Measurements from ENCODE around the gene FBLL1.
"Not testable (repeated sequence)": the region's sequence is repeated elsewhere in the genome, so short reads cannot be mapped to it uniquely, and the experiment has no call there.

FBLL1 gene

GRCh38 chr5:168550656-168551055 lies 21.6 kb downstream of the FBLL1 start:
- in situ Hi-C loops (cut with HindIII; ENCODE audit: low sequenced_read_pairs) = no loop called here

DNA sequence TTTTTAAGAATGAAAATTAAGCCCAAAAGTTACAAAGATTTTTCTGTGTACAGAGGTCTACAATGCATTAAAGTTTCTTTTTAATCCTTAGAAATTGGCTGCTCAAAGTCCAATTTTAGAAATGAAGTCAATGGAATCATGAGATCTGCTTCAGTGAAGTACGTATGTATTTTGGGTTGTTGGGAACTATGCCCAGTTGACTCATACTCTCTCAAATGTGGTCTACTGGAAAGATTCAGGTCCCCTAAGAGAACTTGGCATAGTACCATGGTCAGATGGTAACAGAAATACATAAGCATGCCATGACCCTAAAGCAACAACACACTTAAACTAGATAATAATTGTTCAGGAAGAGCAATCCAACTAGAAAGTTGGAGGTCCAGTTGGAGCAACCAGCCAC lies 23.0 kb downstream of the FBLL1 start:
- in situ Hi-C loops (cut with HindIII; ENCODE audit: low sequenced_read_pairs) = no loop called here

GRCh38 chr5:168553377-168554130 lies 24.4 kb downstream of the FBLL1 start:
- in situ Hi-C loops (cut with HindIII; ENCODE audit: low sequenced_read_pairs) = no loop called here

DNA sequence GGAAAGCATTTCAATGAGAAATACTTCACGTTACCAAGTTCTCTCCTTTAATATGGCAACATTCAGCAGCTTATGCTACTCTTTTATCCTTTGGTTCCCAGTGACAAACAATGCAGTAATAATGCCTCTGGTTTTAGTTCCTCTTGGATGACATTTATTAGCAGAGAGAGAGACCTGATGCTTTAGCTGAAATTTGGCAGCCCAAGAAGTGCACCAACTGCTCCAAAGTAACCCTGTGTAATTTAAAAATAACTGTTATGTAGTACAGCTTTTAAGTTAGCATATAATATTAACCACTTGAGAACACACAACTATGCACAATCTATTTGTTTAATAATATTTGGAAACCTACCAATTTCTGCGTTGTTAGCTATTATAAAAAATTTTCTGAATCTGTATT lies 28.3 kb downstream of the FBLL1 start:
- in situ Hi-C loops (cut with HindIII; ENCODE audit: low sequenced_read_pairs) = no loop called here

- in situ Hi-C loops (cut with HindIII; ENCODE audit: low sequenced_read_pairs) = no loop called here
Observed at GRCh38 chr5:168562279-168562678, 33.2 kb downstream of the FBLL1 start.

GRCh38 chr5:168563959-168564358 lies 34.9 kb downstream of the FBLL1 start:
- in situ Hi-C loops (cut with HindIII; ENCODE audit: low sequenced_read_pairs) = no loop called here

DNA sequence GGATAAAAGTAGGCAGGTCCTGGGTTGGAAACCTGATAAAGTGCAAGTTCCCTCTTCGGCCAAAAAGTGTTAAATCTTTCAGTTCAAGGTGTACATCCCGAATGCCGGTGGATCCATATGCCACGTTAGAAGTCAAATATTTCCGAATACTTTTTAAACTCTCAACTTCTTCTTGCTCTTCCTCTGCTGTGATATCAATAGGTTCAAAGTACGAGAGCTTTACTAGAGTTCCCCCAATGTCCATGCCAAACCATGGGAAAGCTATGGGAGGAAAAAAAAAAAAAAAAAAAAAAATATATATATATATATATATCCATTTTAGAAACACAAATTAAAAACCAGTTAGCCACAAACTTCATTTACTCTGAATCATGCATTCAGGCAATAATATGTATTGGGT lies 39.6 kb downstream of the FBLL1 start:
- in situ Hi-C loops (cut with HindIII; ENCODE audit: low sequenced_read_pairs) = no loop called here

DNA sequence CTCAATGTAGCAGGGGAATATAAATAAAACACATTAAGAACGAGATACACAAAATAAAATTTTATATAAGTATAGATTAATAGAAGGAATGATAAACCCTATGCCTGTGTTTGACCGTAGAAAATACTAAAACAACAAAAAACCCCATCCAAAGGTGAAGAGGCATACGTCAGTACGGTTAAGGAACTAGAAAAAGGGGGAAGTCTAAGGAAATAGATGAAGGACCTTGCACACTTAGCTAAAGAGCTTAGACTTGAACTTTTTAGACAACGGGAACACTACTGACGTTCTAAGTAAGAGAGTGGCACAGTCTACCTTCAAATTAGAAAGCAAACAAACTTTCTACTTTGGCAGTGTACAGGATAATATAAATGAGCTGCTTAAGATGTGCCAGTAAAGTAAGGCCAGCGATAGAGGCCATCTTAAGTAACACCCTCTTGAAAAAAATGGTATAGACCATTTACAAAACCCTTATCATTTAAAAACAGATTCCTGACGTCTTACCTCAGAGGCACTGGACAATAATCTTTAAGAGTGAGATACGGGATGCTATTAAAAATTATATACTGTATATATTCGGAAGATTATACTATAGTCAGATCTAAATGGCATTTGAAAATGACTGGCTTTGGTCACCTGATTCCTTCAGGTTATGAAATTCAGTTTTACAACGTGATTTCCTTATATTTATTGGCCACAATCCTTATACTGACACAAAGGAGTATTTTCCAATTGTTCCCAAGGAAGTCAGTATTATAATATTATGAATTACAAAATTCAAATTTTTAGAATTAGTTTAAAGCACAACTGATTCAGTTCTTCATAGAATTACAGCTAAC lies 41.6 kb downstream of the FBLL1 start:
- in situ Hi-C loops (cut with HindIII; ENCODE audit: low sequenced_read_pairs) = no loop called here

DNA sequence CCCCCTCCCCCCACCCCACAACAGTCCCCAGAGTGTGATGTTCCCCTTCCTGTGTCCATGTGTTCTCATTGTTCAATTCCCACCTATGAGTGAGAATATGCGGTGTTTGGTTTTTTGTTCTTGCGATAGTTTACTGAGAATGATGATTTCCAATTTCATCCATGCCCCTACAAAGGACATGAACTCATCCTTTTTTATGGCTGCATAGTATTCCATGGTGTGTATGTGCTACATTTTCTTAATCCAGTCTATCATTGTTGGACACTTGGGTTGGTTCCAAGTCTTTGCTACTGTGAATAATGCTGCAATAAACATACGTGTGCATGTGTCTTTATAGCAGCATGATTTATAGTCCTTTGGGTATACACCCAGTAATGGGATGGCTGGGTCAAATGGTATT lies 44.6 kb downstream of the FBLL1 start:
- in situ Hi-C loops (cut with HindIII; ENCODE audit: low sequenced_read_pairs) = not testable (repeated sequence)

DNA sequence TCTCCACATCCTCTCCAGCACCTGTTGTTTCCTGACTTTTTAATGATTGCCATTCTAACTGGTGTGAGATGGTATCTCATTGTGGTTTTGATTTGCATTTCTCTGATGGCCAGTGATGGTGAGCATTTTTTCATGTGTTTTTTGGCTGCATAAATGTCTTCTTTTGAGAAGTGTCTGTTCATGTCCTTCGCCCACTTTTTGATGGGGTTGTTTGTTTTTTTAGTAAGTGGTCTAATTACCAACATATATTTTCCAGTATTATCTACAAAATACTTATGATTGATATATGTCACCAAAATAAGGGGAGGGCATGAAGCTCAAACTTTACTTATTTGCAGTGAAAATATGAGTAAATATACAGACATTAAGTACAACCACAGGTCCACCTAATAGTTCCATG lies 45.1 kb downstream of the FBLL1 start:
- in situ Hi-C loops (cut with HindIII; ENCODE audit: low sequenced_read_pairs) = not testable (repeated sequence)

DNA sequence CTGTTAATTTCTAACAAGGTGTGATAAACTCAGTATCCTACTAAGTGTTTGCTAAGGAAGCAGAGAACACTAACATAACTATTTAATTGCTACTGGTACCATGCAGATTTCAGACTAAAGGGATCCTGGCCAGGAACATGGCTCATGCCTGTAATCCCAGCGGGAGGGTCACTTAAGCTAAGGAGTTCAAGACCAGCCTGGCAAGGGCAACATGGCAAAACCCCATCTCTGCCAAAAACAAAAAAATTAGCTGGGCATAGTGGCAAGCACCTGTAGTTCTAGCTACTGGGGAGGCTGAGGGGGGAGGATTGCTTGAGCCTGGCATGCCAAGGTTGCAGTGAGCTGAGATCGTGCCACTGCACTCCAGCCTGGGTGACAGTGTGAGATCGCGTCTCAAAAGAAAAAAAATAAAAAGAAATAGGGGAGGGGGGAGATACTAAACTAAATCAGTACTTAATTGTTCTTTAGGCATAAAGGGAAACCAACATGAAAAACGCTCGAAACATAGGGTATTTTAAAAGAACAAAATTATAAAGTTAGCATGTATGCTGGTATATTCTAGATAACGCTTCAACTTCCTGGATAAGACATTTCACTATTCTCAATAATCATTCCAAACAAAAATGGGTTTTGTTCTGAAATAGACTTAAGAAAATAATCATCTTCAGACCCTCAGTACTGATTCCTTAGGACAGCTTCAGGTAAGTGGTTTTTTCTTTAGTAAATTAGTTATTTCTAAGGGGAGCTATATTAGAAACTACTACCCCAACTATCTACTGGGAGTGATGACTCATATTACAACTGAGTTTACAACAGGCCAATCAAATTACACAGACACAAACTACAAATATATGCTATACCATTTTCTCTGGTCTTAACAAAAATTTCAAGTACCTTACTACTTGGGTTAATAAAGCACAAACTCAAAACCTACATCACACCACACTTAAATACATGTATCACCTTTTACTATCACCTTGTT lies 46.6 kb downstream of the FBLL1 start:
- in situ Hi-C loops (cut with HindIII; ENCODE audit: low sequenced_read_pairs) = no loop called here

DNA sequence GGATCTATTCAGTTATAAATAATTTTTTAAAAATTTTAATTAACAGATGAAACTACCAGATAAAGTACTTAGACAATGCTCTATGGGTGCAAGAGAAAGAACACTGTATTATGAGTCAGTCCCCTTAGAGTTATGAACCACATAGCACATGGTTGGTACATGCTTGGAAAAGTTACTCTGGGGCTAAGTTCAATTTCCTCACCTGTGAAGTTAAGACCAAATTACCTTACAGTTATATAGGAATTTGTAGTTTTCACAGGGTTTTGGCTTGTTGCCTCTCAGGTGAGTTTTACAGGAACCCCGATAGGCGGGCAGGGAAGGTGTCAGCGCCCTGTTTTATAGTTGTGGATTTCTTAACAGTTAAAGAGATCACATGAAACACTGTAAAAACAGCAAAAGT lies 48.9 kb downstream of the FBLL1 start:
- in situ Hi-C loops (cut with HindIII; ENCODE audit: low sequenced_read_pairs) = no loop called here

DNA sequence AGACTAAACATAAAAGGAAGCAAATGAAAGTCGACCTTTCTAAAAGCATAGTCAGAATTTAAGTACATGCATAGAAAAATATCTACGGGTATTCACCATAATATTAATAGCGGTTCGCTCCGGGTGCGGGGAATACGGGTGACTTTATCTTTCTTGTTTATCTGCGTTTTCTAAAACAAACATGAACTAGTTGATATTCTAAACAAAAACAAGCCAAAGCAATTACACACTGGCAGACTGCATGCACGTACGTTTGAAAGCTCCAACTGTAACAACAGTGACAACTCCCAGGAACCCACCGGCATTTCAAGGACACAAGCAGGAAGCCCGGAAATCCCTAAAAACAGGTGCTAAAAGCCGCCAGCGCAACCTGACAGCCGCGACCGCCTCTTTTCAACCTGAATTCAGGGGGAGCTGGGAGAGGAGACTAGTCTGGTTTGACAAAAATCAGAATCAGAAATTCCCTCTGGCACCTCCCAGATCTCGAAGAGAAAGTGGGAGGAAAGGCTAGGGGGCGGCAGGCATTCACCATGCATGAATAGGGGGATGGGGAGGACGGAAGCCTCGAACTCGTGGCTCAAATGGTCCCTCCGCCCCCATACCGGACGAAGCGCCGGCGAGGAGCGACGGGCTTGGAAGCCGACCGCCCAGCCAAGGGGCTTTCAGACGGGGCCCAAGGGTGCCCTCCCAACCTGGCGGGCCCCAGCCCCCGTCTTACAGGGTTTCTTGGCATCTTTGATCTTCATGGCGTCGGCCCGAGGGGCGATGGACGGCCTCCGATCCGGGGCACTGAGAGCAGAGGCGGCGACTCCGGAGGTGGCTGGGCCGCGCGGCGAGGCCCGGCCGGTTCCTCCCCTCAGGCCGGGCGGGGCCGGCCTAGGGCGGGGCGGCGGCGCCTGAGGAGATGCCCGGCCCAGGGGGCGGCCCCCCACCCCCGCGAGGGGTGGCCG lies 49.7 kb downstream of the FBLL1 start, which contains the start of gene PANK3:
TSS of gene PANK3 (minus strand) at position 831 of the 950 bp plus-strand sequence. CDS start at position 746, 85 bp downstream.
- in situ Hi-C loops (cut with HindIII; ENCODE audit: low sequenced_read_pairs) = no loop called here

DNA sequence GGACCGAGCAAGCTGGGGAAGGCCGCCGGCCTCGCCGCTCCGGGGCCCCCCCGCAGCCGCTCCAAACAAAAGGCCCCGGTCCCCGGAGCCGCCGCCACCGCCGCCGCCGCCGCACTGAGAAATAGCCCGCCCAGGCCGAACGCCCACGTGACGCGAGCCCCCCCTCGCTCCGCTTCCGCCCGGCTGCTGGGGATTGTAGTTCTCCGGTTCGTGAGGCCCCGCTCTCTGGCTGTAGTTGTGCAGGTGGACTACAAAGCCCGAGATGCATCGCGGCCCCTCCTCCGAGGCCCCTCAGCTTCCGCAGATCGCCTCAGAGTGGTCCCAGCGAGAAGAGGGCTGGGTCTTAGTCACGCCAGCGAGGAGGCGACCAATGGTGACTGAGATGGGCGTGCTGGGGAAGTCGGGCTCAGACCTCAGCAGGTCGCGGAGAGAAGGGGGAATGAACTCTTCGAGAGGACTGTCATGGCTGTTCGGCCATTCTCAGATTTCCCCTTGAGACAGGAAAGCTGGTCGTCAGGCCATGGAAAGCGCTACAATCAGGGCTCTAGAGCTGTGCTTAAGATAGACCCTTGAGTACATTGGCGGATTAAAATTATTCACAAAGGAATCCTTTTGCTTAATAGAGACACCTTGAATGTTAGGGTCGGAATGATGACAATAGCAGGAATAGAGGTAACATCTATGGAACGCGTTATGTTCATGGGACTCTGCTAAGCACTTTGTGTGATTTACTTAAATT lies 50.6 kb downstream of the FBLL1 start:
- in situ Hi-C loops (cut with HindIII; ENCODE audit: low sequenced_read_pairs) = no loop called here

DNA sequence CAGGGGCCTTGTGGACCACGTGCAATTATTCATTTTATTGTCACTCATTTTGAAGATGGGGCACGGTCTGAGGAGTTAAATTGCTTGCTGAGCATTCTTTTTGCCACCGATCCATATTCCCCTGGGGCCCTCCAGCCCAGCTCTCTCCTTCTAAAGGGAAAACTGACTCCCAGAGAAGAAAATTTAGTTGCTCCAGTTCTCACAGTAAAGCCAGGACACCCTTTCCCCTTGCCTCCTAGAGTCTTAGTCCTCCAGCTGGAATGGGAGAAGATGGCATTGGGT lies 51.1 kb downstream of the FBLL1 start:
- in situ Hi-C loops (cut with HindIII; ENCODE audit: low sequenced_read_pairs) = no loop called here
